Prostate gland (tissue), 2 donors: ENCODE data around the gene MARS1. TPM values are rescaled to one million over a fixed set of nuclear protein-coding genes. Genes with fewer than 3 reads are reported as not detected.

Experiments used
- DNase-seq: peaks from one replicate; pipeline ENCODE4 v3.0.0-alpha.2; 2019; ENCODE audit warnings: low spot score
- H3K27ac ChIP-seq, 2 donors: fragments of 200-600 bp; sonication (generic); 2 replicates each; pipeline ENCODE4 v1.5.1; 2017 to 2019
- H3K27me3 ChIP-seq: fragments of 200-600 bp; sonication (generic); replicated peaks from 2 replicates; pipeline ENCODE4 v1.5.1; 2019; ENCODE audit not compliant: insufficient read depth
- H3K36me3 ChIP-seq, 2 donors: fragments of 200-600 bp; sonication (generic); 1 replicate in 1 of 2; 2 replicates in 1 of 2; pipeline versions ENCODE4 v1.5.1 to v1.8.1; 2017 to 2019
- H3K4me1 ChIP-seq: fragments of 200-600 bp; sonication (generic); replicated peaks from 2 replicates; pipeline ENCODE4 v1.5.1; 2019
- H3K4me3 ChIP-seq, 2 donors: fragments of 200-600 bp; sonication (generic); 2 replicates each; pipeline ENCODE4 v1.5.1; 2017 to 2019
- H3K9me3 ChIP-seq: fragments of 200-600 bp; sonication (generic); 2 replicates; pipeline ENCODE4 v1.5.1; 2017
- CTCF ChIP-seq, 4 experiments: fragments of 200-600 bp in 2 of 4; fragments of 450-650 bp in 2 of 4; sonication (generic) in 2 of 4; IDR thresholded peaks; 1 replicate in 3 of 4; 2 replicates in 1 of 4; pipeline ENCODE4 v1.5.1; 2016 to 2019; ENCODE audit warnings: antibody characterized with exemption in 4 of 4, mild to moderate bottlenecking in 2 of 4, moderate library complexity in 2 of 4
- POLR2A ChIP-seq: fragments of 450-650 bp; IDR thresholded peaks from one replicate; pipeline ENCODE4 v1.6.1; 2016; ENCODE audit warnings: antibody characterized with exemption, mild to moderate bottlenecking
- POLR2AphosphoS5 ChIP-seq: sonication (generic); formaldehyde crosslinking; IDR thresholded peaks from one replicate; pipeline ENCODE4 v1.6.1; 2017; ENCODE audit warnings: antibody characterized with exemption
- WGBS: methylation state at CpG from one replicate; pipeline ENCODE4 v1.1.5; 2018; 5-methylcytosine and 5-hydroxymethylcytosine counted together
- intact Hi-C: fragments of 100-400 bp; cut with DNase I; formaldehyde crosslinking; loops from one replicate; pipeline ENCODE4 v1.14.2; 2022
- total RNA-seq, 2 donors: library from RNA; depleted of rRNA; stranded (reverse); fragments of >200 nt; gene quantifications; one replicate each; pipeline ENCODE4 v1.1.0, GENCODE V29; 2016

The MARS1 gene
- total RNA-seq, 2 donors from 2014 or later: 67.2 to 90.0 TPM

GRCh38 chr12:57481671-57482070, 6.2 kb upstream of the MARS1 start:
- no peak overlapping the region for H3K4me3 ChIP-seq
- no peaks in the 10 kb centered on the region for H3K4me1 ChIP-seq
- intact Hi-C loops: no loop called here
- TF ChIP-seq POLR2A (no peak), POLR2AphosphoS5 (no peak), CTCF (IDR thresholded peaks at IDR 0.05) (no peak)
- no peaks in the 10 kb centered on the region for H3K27me3 ChIP-seq
- WGBS: 71% methylated on average over 1 of the region's 1 CpG
- H3K27ac ChIP-seq: no peak overlapping the region
- DNase-seq: no peak
- H3K9me3 ChIP-seq: no peaks in the 10 kb centered on the region
- no peaks in the 10 kb centered on the region for H3K36me3 ChIP-seq

GRCh38 chr12:57483466-57483865, 4.4 kb upstream of the MARS1 start:
- no peaks in the 10 kb centered on the region for H3K27me3 ChIP-seq
- no peaks in the 10 kb centered on the region for H3K36me3 ChIP-seq
- H3K4me1 ChIP-seq: no peaks in the 10 kb centered on the region
- no peak overlapping the region for H3K4me3 ChIP-seq
- WGBS: 40% methylated on average over 5 of the region's 5 CpGs
- no peak overlapping the region for H3K27ac ChIP-seq
- intact Hi-C loops: no loop called here
- H3K9me3 ChIP-seq: no peaks in the 10 kb centered on the region
- TF ChIP-seq POLR2A (no peak), POLR2AphosphoS5 (no peak), CTCF (IDR thresholded peaks at IDR 0.05) (no peak)
- no peak for DNase-seq

GRCh38 chr12:57485695-57486094, 2.2 kb upstream of the MARS1 start:
- DNase-seq: no peak

GRCh38 chr12:57487055-57487596, 742 bp upstream of the MARS1 start:
- Histone ChIP-seq H3K4me1 (peaks cover 10% of the 10 kb centered on the region), H3K4me3 (peak overlapping the region; percentile 62 to 75), H3K36me3 (peaks cover 0 to 3% of the 10 kb centered on the region in 2 donors), H3K9me3 (no peaks in the 10 kb centered on the region), H3K27me3 (no peaks in the 10 kb centered on the region), H3K27ac (no peak overlapping the region)
- intact Hi-C loops: no loop called here
- TF ChIP-seq POLR2A (no peak), CTCF (IDR thresholded peaks at IDR 0.05) (no peak), POLR2AphosphoS5 (no peak)
- WGBS: 87% methylated on average over 27 of the region's 27 CpGs
- DNase-seq: no peak

More at GRCh38 chr12:57485695-57486094, 2.2 kb upstream of the MARS1 start:
- Histone ChIP-seq H3K4me1 (peaks cover 6% of the 10 kb centered on the region), H3K9me3 (no peaks in the 10 kb centered on the region), H3K27ac (no peak overlapping the region), H3K36me3 (peaks cover 0 to 3% of the 10 kb centered on the region in 2 donors), H3K4me3 (no peak overlapping the region), H3K27me3 (no peaks in the 10 kb centered on the region)
- intact Hi-C loops: no loop called here
- no peak for TF ChIP-seq POLR2A
- TF ChIP-seq CTCF (IDR thresholded peaks at IDR 0.05): no peak
- TF ChIP-seq POLR2AphosphoS5: no peak

- Histone ChIP-seq H3K27ac (peak overlapping the region; percentile 61 to 87), H3K4me3 (peak overlapping the region; percentile 62 to 75), H3K36me3 (peaks cover 0 to 3% of the 10 kb centered on the region in 2 donors), H3K27me3 (no peaks in the 10 kb centered on the region), H3K4me1 (peaks cover 10% of the 10 kb centered on the region), H3K9me3 (no peaks in the 10 kb centered on the region)
- WGBS: 30% methylated on average over 11 of the region's 11 CpGs
- TF ChIP-seq CTCF (IDR thresholded peaks at IDR 0.05) (no peak), POLR2AphosphoS5 (no peak), POLR2A (no peak)
- intact Hi-C loops: no loop called here
- DNase-seq: no peak
Observed at GRCh38 chr12:57488402-57489156, 711 bp downstream of the MARS1 start.
